HG03060 (cell line): ENCODE measurements around the gene LAMA1.

Experiments
- ATAC-seq: cut with Tn5 transposase; IDR thresholded peaks from one replicate; pipeline ENCODE4 v1.9.1; 2021; ENCODE audit warnings: low read depth, moderate number of reproducible peaks; ENCODE audit not compliant: unreplicated experiment

LAMA1 gene

GRCh38 chr18:6917072-6917471 is 200.5 kb downstream of the LAMA1 start:
- ATAC-seq = no peak

GRCh38 chr18:6901286-6901926 is 216.2 kb downstream of the LAMA1 start:
- no peak for ATAC-seq

DNA sequence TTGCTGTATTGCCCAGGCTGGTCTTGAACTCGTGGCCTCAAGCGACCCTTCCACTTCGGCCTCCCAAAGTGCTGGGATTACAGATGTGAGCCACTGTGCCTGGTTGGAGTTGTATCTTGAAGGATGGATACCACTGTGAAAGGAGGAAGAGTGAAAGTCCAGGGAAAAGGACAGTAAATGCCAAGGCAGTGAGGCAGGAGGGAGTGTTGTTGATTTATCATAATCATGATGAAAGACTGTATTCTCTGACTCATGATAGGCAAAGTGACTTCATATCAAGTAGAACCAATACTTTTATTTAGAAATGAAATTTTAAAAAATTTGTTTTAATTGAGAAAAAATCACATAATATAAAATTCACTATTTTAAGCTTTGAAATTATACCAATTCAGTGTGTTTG is 225.8 kb downstream of the LAMA1 start:
- ATAC-seq = no peak
